Measurements from ENCODE around the gene PROM1. TPM values are rescaled to one million over a fixed set of nuclear protein-coding genes. Genes with fewer than 3 reads are reported as not detected.

Gene PROM1
- total RNA-seq, 4 donors from 2014 or later, result 0.94 to 16.3 (median 4.4) TPM

- H3K4me1 ChIP-seq, result no peaks in the 10 kb centered on the region
- TF ChIP-seq POLR2AphosphoS5 (IDR thresholded peaks at IDR 0.05) (no peak), CTCF (IDR thresholded peaks at IDR 0.05) (no peak), EP300 (IDR thresholded peaks at IDR 0.05) (no peak), POLR2A (IDR thresholded peaks at IDR 0.05) (no peak)
- no peak for ATAC-seq
- no peak overlapping the region for H3K4me3 ChIP-seq
- no peaks in the 10 kb centered on the region for H3K27me3 ChIP-seq
- WGBS, 2 donors (ENCODE audit: low coverage in 1 of 2), result 90 to 95% methylated on average over 4 of the region's 7 CpGs
- no peaks in the 10 kb centered on the region for H3K9me3 ChIP-seq
- no peaks in the 10 kb centered on the region for H3K36me3 ChIP-seq
- no peak overlapping the region for H3K27ac ChIP-seq
Measured at GRCh38 chr4:16102356-16102755, 18.5 kb upstream of the PROM1 start.

GRCh38 chr4:16100833-16101232 lies 17.0 kb upstream of the PROM1 start:
- Histone ChIP-seq H3K4me1 (no peaks in the 10 kb centered on the region), H3K36me3 (no peaks in the 10 kb centered on the region), H3K4me3 (no peak overlapping the region), H3K27me3 (no peaks in the 10 kb centered on the region), H3K9me3 (no peaks in the 10 kb centered on the region), H3K27ac (no peak overlapping the region)
- no peak for ATAC-seq
- 64 to 83% methylated on average over 1 of the region's 1 CpG for WGBS, 2 donors (ENCODE audit: low coverage in 1 of 2)
- TF ChIP-seq POLR2AphosphoS5 (IDR thresholded peaks at IDR 0.05), result no peak
- TF ChIP-seq CTCF (IDR thresholded peaks at IDR 0.05), result no peak
- TF ChIP-seq EP300 (IDR thresholded peaks at IDR 0.05), result no peak
- TF ChIP-seq POLR2A (IDR thresholded peaks at IDR 0.05), result no peak

GRCh38 chr4:16092682-16093319 lies 9.0 kb upstream of the PROM1 start:
- Histone ChIP-seq H3K27me3 (peaks cover 24% of the 10 kb centered on the region), H3K36me3 (no peaks in the 10 kb centered on the region), H3K9me3 (no peaks in the 10 kb centered on the region), H3K4me3 (no peak overlapping the region), H3K4me1 (no peaks in the 10 kb centered on the region), H3K27ac (no peak overlapping the region)
- 96 to 100% methylated on average over 1 to 4 of the region's 4 CpGs for WGBS, 2 donors (ENCODE audit: low coverage in 1 of 2)
- no peak for ATAC-seq
- no peak for TF ChIP-seq POLR2AphosphoS5 (IDR thresholded peaks at IDR 0.05)

- H3K4me1 ChIP-seq, result no peaks in the 10 kb centered on the region
- 76 to 83% methylated on average over 2 of the region's 2 CpGs for WGBS, 2 donors (ENCODE audit: low coverage in 1 of 2)
- H3K27ac ChIP-seq, result no peak overlapping the region
- peaks cover 39% of the 10 kb centered on the region for H3K27me3 ChIP-seq
- H3K9me3 ChIP-seq, result peaks cover 0 to 25% (median 0%) of the 10 kb centered on the region in 3 donors
- H3K4me3 ChIP-seq, result no peak overlapping the region
- ATAC-seq, result no peak
- TF ChIP-seq CTCF (IDR thresholded peaks at IDR 0.05) (no peak), POLR2AphosphoS5 (IDR thresholded peaks at IDR 0.05) (no peak), EP300 (IDR thresholded peaks at IDR 0.05) (no peak), POLR2A (IDR thresholded peaks at IDR 0.05) (no peak)
- no peaks in the 10 kb centered on the region for H3K36me3 ChIP-seq
Measured at GRCh38 chr4:16090096-16090705, 6.4 kb upstream of the PROM1 start.

- Histone ChIP-seq H3K4me1 (no peaks in the 10 kb centered on the region), H3K27me3 (peaks cover 41% of the 10 kb centered on the region), H3K36me3 (no peaks in the 10 kb centered on the region), H3K4me3 (no peak overlapping the region), H3K27ac (no peak overlapping the region), H3K9me3 (peaks cover 0 to 27% (median 0%) of the 10 kb centered on the region in 3 donors)
- 96 to 97% methylated on average over 3 of the region's 3 CpGs for WGBS, 2 donors (ENCODE audit: low coverage in 1 of 2)
- no peak for TF ChIP-seq CTCF (IDR thresholded peaks at IDR 0.05)
- no peak for TF ChIP-seq EP300 (IDR thresholded peaks at IDR 0.05)
- no peak for TF ChIP-seq POLR2AphosphoS5 (IDR thresholded peaks at IDR 0.05)
- no peak for TF ChIP-seq POLR2A (IDR thresholded peaks at IDR 0.05)
- ATAC-seq, result no peak
Measured at GRCh38 chr4:16089156-16089555, 5.3 kb upstream of the PROM1 start.
